ENCODE data around the gene SHROOM1. TPM values are rescaled to one million over a fixed set of nuclear protein-coding genes. Genes with fewer than 3 reads are reported as not detected.
A peak's percentile ranks its signal among the peaks of the same experiment; 100 is the strongest.

SHROOM1 gene
- total and polyA plus RNA-seq, 2 of the 8 experiments (the other 6 are each of a cell fraction or from before 2014, with no cell fraction given) = 3.9 to 5.2 TPM

GRCh38 chr5:132820162-132820754, 10.2 kb downstream of the SHROOM1 start (continued):
- no peak for TF ChIP-seq CHD7 (IDR thresholded peaks at IDR 0.05; ENCODE audit: insufficient replicate concordance, low read length)
- no peak for TF ChIP-seq CBX8 (IDR thresholded peaks at IDR 0.05; ENCODE audit: borderline replicate concordance, low read depth, low read length)
- TF ChIP-seq NANOG (IDR thresholded peaks at IDR 0.05; ENCODE audit: insufficient read depth, low read depth, low read length, poor library complexity, severe bottlenecking) = no peak
- peak; percentile 66; the same call in 1 of the 2 replicates for TF ChIP-seq GABPA (IDR thresholded peaks at IDR 0.05; ENCODE audit: borderline replicate concordance, insufficient read depth, low read length)
- no peak for TF ChIP-seq SIX5 (IDR thresholded peaks at IDR 0.05; ENCODE audit: low read depth, low read length)
- no peak; the same call in 1 of the 2 replicates for TF ChIP-seq CREB1 (IDR thresholded peaks at IDR 0.05)
- no peak for TF ChIP-seq SUZ12 (IDR thresholded peaks at IDR 0.05; ENCODE audit: low read length)
- no peak for TF ChIP-seq EGR1 (IDR thresholded peaks at IDR 0.05; ENCODE audit: borderline replicate concordance, low read depth, low read length)
- no peak for TF ChIP-seq CEBPB (IDR thresholded peaks at IDR 0.05; ENCODE audit: low read depth, low read length)
- TF ChIP-seq JUN (IDR thresholded peaks at IDR 0.05; ENCODE audit: low read depth, low read length) = no peak
- TF ChIP-seq CBX5 (IDR thresholded peaks at IDR 0.05; ENCODE audit: low read depth, low read length) = no peak
- peak; percentile 33 for TF ChIP-seq TAF7 (optimal IDR thresholded peaks at IDR 0.05; ENCODE audit: borderline replicate concordance, low read depth, low read length)

Data from H1 (cell line).